ENCODE results near the gene SETBP1. TPM values are rescaled to one million over a fixed set of nuclear protein-coding genes. Genes with fewer than 3 reads are reported as not detected.

SETBP1 gene
- total RNA-seq, 1 experiment from 2014 or later, result 0.23 TPM

- ChIA-PET POLR2A (no interaction called here), CTCF (no interaction called here)
- Histone ChIP-seq H3K27ac (ENCODE audit: low read length) (no peak overlapping the region), H3K4me3 (ENCODE audit: low read depth in 2 of 2, low read length in 2 of 2) (no peak overlapping the region), H3K9me3 (ENCODE audit: control insufficient read depth, insufficient read depth, low read depth, low read length) (no peaks in the 10 kb centered on the region), H3K27me3 (ENCODE audit: control insufficient read depth, insufficient read depth, low read length) (no peaks in the 10 kb centered on the region), H3K4me1 (ENCODE audit: control insufficient read depth, insufficient read depth, low read length) (no peaks in the 10 kb centered on the region), H3K36me3 (ENCODE audit: control insufficient read depth, insufficient read depth, low read length) (no peaks in the 10 kb centered on the region)
- BruUV-seq (replicated peaks), result no TSS peak
- intact Hi-C loops (cut with micrococcal nuclease; ENCODE audit: unreplicated experiment) (no loop called here), in situ Hi-C loops (cut with HindIII; ENCODE audit: low pct_unique_long_range_greater_than_20kb, low sequenced_read_pairs) (no loop called here)
- DNase-seq (ENCODE audit: low read depth, low spot score) (no peak), ATAC-seq (no peak)
- TF ChIP-seq CTCF (IDR thresholded peaks at IDR 0.05) (no peak), REST (IDR thresholded peaks at IDR 0.05; ENCODE audit: insufficient read depth in 1 of 2, low read depth in 2 of 2, low read length in 1 of 2) (no peak), POLR2AphosphoS5 (IDR thresholded peaks at IDR 0.05; ENCODE audit: low read depth, low read length) (no peak), SIN3A (IDR thresholded peaks at IDR 0.05; ENCODE audit: borderline replicate concordance, insufficient read depth, low read depth, low read length) (no peak), TCF7L2 (IDR thresholded peaks at IDR 0.05; ENCODE audit: low read depth, low read length) (no peak)
Observed at GRCh38 chr18:44816477-44816876, 135.8 kb downstream of the SETBP1 start.

GRCh38 chr18:44817831-44818473 is 137.3 kb downstream of the SETBP1 start:
- Histone ChIP-seq H3K4me3 (ENCODE audit: low read depth in 2 of 2, low read length in 2 of 2) (no peak overlapping the region), H3K27me3 (ENCODE audit: control insufficient read depth, insufficient read depth, low read length) (no peaks in the 10 kb centered on the region), H3K36me3 (ENCODE audit: control insufficient read depth, insufficient read depth, low read length) (no peaks in the 10 kb centered on the region), H3K9me3 (ENCODE audit: control insufficient read depth, insufficient read depth, low read depth, low read length) (no peaks in the 10 kb centered on the region), H3K4me1 (ENCODE audit: control insufficient read depth, insufficient read depth, low read length) (no peaks in the 10 kb centered on the region), H3K27ac (ENCODE audit: low read length) (no peak overlapping the region)
- intact Hi-C loops (cut with micrococcal nuclease; ENCODE audit: unreplicated experiment), result no loop called here
- no peak for TF ChIP-seq CTCF (IDR thresholded peaks at IDR 0.05)
- no peak for TF ChIP-seq REST (IDR thresholded peaks at IDR 0.05; ENCODE audit: insufficient read depth in 1 of 2, low read depth in 2 of 2, low read length in 1 of 2)
- TF ChIP-seq POLR2AphosphoS5 (IDR thresholded peaks at IDR 0.05; ENCODE audit: low read depth, low read length), result no peak
- TF ChIP-seq SIN3A (IDR thresholded peaks at IDR 0.05; ENCODE audit: borderline replicate concordance, insufficient read depth, low read depth, low read length), result no peak
- TF ChIP-seq TCF7L2 (IDR thresholded peaks at IDR 0.05; ENCODE audit: low read depth, low read length), result no peak
- no TSS peak for BruUV-seq (replicated peaks)
- CTCF ChIA-PET, result no interaction called here
- in situ Hi-C loops (cut with HindIII; ENCODE audit: low pct_unique_long_range_greater_than_20kb, low sequenced_read_pairs), result no loop called here
- POLR2A ChIA-PET, result no interaction called here
- ATAC-seq (no peak), DNase-seq (ENCODE audit: low read depth, low spot score) (no peak)
